PFSK-1 (cell line): ENCODE results near the gene THEM4.

Source experiments
- FOXP2 ChIP-seq: optimal IDR thresholded peaks from 2 replicates; pipeline ENCODE3; 2011; ENCODE audit warnings: borderline replicate concordance, control low read depth, inconsistent platforms; ENCODE audit not compliant: insufficient read depth; ENCODE audit errors: extremely low read length, extremely low read depth
- POLR2AphosphoS5 ChIP-seq: IDR thresholded peaks from 2 replicates; pipeline ENCODE4 v1.6.1; 2012; ENCODE audit warnings: low read depth, mild to moderate bottlenecking, control low read depth, low read length, moderate library complexity
- SIN3A ChIP-seq: IDR thresholded peaks from 2 replicates; pipeline ENCODE4 v1.6.1; 2012; ENCODE audit warnings: mild to moderate bottlenecking, low read length, moderate library complexity, borderline replicate concordance; ENCODE audit not compliant: insufficient read depth
- TAF1 ChIP-seq: IDR thresholded peaks from 2 replicates; pipeline ENCODE4 v1.6.1; 2012; ENCODE audit warnings: low read length, control low read depth, borderline replicate concordance; ENCODE audit not compliant: insufficient read depth
- TF ChIP-seq, protein P1 (sequence below), 2 experiments: IDR thresholded peaks; 2 replicates each; pipeline versions ENCODE4 v1.6.1 to v1.8.0; 2011 to 2012; ENCODE audit warnings: low read depth in 2 of 2, low read length in 2 of 2, control low read depth in 1 of 2, inconsistent platforms in 1 of 2, mild to moderate bottlenecking in 1 of 2, moderate library complexity in 1 of 2; ENCODE audit not compliant: insufficient read depth in 1 of 2

Gene THEM4

DNA sequence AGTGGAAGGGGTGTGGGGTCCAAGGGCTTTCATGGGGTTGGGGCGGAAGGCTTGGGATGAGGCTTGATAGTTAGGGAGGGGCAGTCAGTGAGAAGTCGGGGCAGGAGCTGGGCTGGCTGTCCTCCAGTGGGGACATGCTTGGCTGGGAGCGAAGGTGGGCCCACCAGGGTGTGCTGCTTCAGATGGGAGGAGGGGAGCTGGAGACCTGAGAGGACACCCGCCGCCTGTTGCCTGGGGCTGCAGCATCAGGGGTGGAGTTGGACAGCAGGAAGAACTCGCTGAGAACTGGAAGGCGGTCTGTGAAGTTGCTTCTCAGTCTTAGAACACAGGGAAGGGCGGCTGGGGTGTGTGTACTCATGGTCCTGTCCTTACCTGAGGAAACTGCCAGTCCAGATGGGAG lies 57.4 kb downstream of the THEM4 start:
- TF ChIP-seq, protein P1, sequence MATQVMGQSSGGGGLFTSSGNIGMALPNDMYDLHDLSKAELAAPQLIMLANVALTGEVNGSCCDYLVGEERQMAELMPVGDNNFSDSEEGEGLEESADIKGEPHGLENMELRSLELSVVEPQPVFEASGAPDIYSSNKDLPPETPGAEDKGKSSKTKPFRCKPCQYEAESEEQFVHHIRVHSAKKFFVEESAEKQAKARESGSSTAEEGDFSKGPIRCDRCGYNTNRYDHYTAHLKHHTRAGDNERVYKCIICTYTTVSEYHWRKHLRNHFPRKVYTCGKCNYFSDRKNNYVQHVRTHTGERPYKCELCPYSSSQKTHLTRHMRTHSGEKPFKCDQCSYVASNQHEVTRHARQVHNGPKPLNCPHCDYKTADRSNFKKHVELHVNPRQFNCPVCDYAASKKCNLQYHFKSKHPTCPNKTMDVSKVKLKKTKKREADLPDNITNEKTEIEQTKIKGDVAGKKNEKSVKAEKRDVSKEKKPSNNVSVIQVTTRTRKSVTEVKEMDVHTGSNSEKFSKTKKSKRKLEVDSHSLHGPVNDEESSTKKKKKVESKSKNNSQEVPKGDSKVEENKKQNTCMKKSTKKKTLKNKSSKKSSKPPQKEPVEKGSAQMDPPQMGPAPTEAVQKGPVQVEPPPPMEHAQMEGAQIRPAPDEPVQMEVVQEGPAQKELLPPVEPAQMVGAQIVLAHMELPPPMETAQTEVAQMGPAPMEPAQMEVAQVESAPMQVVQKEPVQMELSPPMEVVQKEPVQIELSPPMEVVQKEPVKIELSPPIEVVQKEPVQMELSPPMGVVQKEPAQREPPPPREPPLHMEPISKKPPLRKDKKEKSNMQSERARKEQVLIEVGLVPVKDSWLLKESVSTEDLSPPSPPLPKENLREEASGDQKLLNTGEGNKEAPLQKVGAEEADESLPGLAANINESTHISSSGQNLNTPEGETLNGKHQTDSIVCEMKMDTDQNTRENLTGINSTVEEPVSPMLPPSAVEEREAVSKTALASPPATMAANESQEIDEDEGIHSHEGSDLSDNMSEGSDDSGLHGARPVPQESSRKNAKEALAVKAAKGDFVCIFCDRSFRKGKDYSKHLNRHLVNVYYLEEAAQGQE (IDR thresholded peaks at IDR 0.05; ENCODE audit: insufficient read depth in 1 of 2, low read depth in 2 of 2, low read length in 2 of 2), result no peak
- TF ChIP-seq TAF1 (no peak), FOXP2 (no peak)

DNA sequence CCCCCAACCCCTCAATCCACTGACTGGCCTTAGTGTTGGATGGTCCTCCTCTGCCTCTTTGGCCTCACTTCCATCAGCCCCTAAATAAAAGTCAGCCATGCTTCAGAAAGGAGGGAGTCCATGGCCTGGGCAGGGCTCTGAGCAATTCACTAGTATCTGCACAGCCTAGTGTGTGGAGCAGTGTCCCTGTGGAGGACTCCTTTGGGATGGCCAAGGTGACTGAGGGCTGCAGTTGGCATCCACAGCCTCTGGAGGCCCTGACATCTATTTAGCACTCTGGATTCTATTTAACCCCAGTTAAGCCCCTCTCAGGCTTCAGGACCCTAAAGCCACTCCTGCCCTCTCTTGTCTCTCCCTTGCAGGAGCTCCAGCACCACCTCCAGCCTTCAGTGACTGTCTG lies 59.4 kb downstream of the THEM4 start:
- TF ChIP-seq POLR2AphosphoS5, result no peak
- TF ChIP-seq, protein P1 (IDR thresholded peaks at IDR 0.05; ENCODE audit: insufficient read depth in 1 of 2, low read depth in 2 of 2, low read length in 2 of 2), result no peak
- TF ChIP-seq TAF1, result no peak
- no peak for TF ChIP-seq SIN3A
- no peak for TF ChIP-seq FOXP2

DNA sequence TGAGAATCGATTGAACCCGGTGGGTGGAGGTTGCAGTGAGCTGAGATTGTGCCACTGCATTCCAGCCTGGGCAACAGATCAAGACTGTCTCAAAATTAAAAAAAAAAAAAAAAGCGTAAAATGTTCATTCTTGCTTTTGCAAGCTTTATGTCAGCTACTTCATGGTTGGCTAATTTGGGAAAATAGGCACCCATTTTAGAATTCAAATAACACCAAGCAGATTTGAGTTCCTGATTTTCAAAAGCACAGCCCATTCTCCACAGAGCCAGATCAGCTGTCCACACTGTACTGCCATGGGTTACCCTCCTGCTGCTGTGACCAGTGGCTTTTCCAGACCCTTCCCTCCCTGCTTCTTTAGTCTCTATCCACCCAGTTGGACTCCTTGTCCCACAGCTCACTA lies 60.2 kb downstream of the THEM4 start:
- TF ChIP-seq, protein P1 (IDR thresholded peaks at IDR 0.05; ENCODE audit: insufficient read depth in 1 of 2, low read depth in 2 of 2, low read length in 2 of 2), result no peak
- no peak for TF ChIP-seq SIN3A
- TF ChIP-seq POLR2AphosphoS5, result no peak
- TF ChIP-seq TAF1, result no peak
- TF ChIP-seq FOXP2, result no peak

DNA sequence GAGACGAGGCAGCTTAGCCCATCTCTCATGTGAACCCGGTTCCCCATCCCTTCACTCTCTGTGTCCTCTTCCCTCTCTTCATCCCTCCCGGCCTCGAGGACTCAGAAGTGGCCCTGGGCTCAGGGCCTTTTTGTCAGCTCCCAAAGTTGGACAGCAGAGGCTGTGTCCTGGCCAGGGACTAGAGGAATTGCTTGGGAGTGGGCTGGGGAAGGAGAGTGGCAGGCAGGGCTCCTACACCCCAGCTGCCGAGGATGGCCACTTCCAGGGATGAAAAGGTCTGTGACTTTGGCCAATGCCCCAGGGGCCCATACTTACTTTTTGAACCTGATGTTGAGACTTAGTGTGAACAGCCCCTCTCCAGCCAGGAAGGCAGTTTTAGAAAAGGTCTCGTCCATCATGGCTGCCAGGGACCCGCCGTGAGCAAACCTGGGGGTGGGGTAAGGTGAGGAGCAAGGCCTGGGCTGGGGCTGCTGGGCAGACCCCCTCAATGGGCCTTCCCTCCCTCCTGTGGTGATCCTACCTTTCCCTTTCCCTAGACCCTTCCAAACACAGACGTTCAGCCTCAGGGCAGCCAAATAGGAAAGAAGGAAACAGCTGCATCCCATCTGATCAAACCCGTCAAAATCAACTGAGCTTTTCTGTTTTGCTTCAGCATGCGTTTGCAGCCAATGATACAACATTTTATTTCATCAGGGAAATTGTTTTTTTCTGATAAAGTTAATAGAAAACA lies 61.3 kb downstream of the THEM4 start:
- TF ChIP-seq FOXP2 (no peak), POLR2AphosphoS5 (no peak), SIN3A (no peak), TAF1 (no peak)
- TF ChIP-seq, protein P1 (IDR thresholded peaks at IDR 0.05; ENCODE audit: insufficient read depth in 1 of 2, low read depth in 2 of 2, low read length in 2 of 2), result no peak

DNA sequence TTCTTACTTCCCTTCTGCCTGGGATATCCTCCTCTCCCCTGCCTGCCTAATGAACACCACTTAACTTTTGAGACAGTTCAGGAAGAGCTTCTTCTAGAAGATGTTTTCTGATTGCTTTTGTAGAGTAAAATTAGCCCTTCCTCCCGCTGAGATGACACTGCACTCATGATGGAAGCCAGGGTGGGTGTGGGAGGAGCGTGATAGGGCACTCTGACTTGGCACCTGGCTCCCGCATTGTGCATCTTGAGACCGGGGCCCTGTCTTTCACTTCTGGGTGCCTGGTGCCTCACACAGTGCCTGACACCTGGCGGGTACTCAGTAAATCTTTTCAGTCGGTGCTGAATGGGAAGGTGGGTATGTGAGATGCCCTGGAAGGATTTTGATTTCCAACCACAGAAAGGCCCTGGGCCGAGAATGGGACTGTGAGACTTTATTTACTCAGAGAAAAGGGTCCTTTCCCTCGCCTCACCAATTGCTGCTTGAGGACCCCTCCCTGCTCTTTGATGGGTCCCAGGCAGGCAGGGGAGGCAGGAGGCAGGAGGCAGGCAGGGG lies 62.5 kb downstream of the THEM4 start:
- no peak for TF ChIP-seq FOXP2
- TF ChIP-seq, protein P1 (IDR thresholded peaks at IDR 0.05; ENCODE audit: insufficient read depth in 1 of 2, low read depth in 2 of 2, low read length in 2 of 2), result no peak
- no peak for TF ChIP-seq POLR2AphosphoS5
- TF ChIP-seq TAF1, result no peak
- no peak for TF ChIP-seq SIN3A
